Measurements from ENCODE around the gene UNC80. TPM values are rescaled to one million over a fixed set of nuclear protein-coding genes. Genes with fewer than 3 reads are reported as not detected.

UNC80 gene
- total RNA-seq, 1 donor from 2014 or later = 0.38 TPM

GRCh38 chr2:209937893-209938292, 166.3 kb downstream of the UNC80 start:
- Mint-ChIP-seq H3K27ac (no peak overlapping the region), H3K4me1 (peaks cover 6% of the 10 kb centered on the region), H3K9me3 (no peaks in the 10 kb centered on the region), H3K27me3 (ENCODE audit: low read depth) (no peaks in the 10 kb centered on the region), H3K36me3 (no peaks in the 10 kb centered on the region), H3K4me3 (no peak overlapping the region)
- DNase-seq (ENCODE audit: low spot score in 2 of 2, unreplicated experiment in 2 of 2) = no peak
- TF ChIP-seq CTCF (IDR thresholded peaks at IDR 0.05; ENCODE audit: unreplicated experiment) = no peak

- DNase-seq (ENCODE audit: low spot score in 2 of 2, unreplicated experiment in 2 of 2) = no peak
Measured at GRCh38 chr2:209938906-209939305, 167.3 kb downstream of the UNC80 start.

GRCh38 chr2:209940936-209941335, 169.3 kb downstream of the UNC80 start:
- Mint-ChIP-seq H3K27me3 (ENCODE audit: low read depth) (no peaks in the 10 kb centered on the region), H3K4me1 (peaks cover 11% of the 10 kb centered on the region), H3K9me3 (no peaks in the 10 kb centered on the region), H3K27ac (no peak overlapping the region), H3K36me3 (no peaks in the 10 kb centered on the region), H3K4me3 (no peak overlapping the region)
- TF ChIP-seq CTCF (IDR thresholded peaks at IDR 0.05; ENCODE audit: unreplicated experiment) = no peak
- DNase-seq (ENCODE audit: low spot score in 2 of 2, unreplicated experiment in 2 of 2) = no peak

More at GRCh38 chr2:209938906-209939305, 167.3 kb downstream of the UNC80 start:
- H3K4me1 Mint-ChIP-seq = peaks cover 14% of the 10 kb centered on the region
- no peaks in the 10 kb centered on the region for H3K9me3 Mint-ChIP-seq
- H3K27me3 Mint-ChIP-seq (ENCODE audit: low read depth) = no peaks in the 10 kb centered on the region
- no peak for TF ChIP-seq CTCF (IDR thresholded peaks at IDR 0.05; ENCODE audit: unreplicated experiment)
- H3K4me3 Mint-ChIP-seq = no peak overlapping the region
- no peaks in the 10 kb centered on the region for H3K36me3 Mint-ChIP-seq
- H3K27ac Mint-ChIP-seq = no peak overlapping the region

- Mint-ChIP-seq H3K36me3 (no peaks in the 10 kb centered on the region), H3K27ac (no peak overlapping the region), H3K4me1 (peaks cover 11% of the 10 kb centered on the region), H3K27me3 (ENCODE audit: low read depth) (no peaks in the 10 kb centered on the region), H3K9me3 (no peaks in the 10 kb centered on the region), H3K4me3 (no peak overlapping the region)
- TF ChIP-seq CTCF (IDR thresholded peaks at IDR 0.05; ENCODE audit: unreplicated experiment) = no peak
- DNase-seq (ENCODE audit: low spot score in 2 of 2, unreplicated experiment in 2 of 2) = no peak
Measured at GRCh38 chr2:209942426-209942825, 170.8 kb downstream of the UNC80 start.

GRCh38 chr2:209942936-209943605, 171.4 kb downstream of the UNC80 start:
- no peaks in the 10 kb centered on the region for H3K9me3 Mint-ChIP-seq
- H3K27ac Mint-ChIP-seq = peak overlapping the region; percentile 82
- no peak for TF ChIP-seq CTCF (IDR thresholded peaks at IDR 0.05; ENCODE audit: unreplicated experiment)
- no peaks in the 10 kb centered on the region for H3K27me3 Mint-ChIP-seq (ENCODE audit: low read depth)
- no peaks in the 10 kb centered on the region for H3K36me3 Mint-ChIP-seq
- H3K4me1 Mint-ChIP-seq = peaks cover 11% of the 10 kb centered on the region
- no peak overlapping the region for H3K4me3 Mint-ChIP-seq
- DNase-seq (ENCODE audit: low spot score in 2 of 2, unreplicated experiment in 2 of 2) = no peak
